OCI-LY1 (cell line): ENCODE data around the gene COG2.

ENCODE experiments used
- H2AFZ ChIP-seq: fragments of 200-600 bp; sonication (generic), shearing (Covaris generic); 2 replicates; pipeline ENCODE4 v1.6.0; 2014; ENCODE audit warnings: antibody characterized with exemption, mild to moderate bottlenecking, low read length
- H3F3A ChIP-seq: fragments of 200-600 bp; sonication (generic), shearing (Covaris generic); 2 replicates; pipeline ENCODE4 v1.6.0; 2014; ENCODE audit warnings: mild to moderate bottlenecking, antibody characterized with exemption, low read length, moderate library complexity; ENCODE audit not compliant: insufficient read depth
- H3K27ac ChIP-seq: fragments of 200-600 bp; sonication (generic); 2 replicates; pipeline ENCODE4 v1.5.1; 2014; ENCODE audit warnings: low read length, mixed run types, mild to moderate bottlenecking, low read depth; ENCODE audit not compliant: poor library complexity, severe bottlenecking
- H3K27me3 ChIP-seq: fragments of 200-600 bp; sonication (generic); 2 replicates; pipeline ENCODE4 v1.6.0; 2014; ENCODE audit warnings: antibody characterized with exemption, mild to moderate bottlenecking, low read length, moderate library complexity; ENCODE audit not compliant: insufficient read depth
- H3K36me3 ChIP-seq: fragments of 200-600 bp; sonication (generic); 2 replicates; pipeline ENCODE4 v1.6.1; 2014; ENCODE audit warnings: mild to moderate bottlenecking, antibody characterized with exemption, low read length, moderate library complexity, mixed read lengths; ENCODE audit not compliant: insufficient read depth
- H3K4me1 ChIP-seq: fragments of 200-600 bp; sonication (generic); 2 replicates; pipeline ENCODE4 v1.5.1; 2014; ENCODE audit warnings: mild to moderate bottlenecking, low read length, moderate library complexity; ENCODE audit not compliant: insufficient read depth, severe bottlenecking
- H3K4me2 ChIP-seq: fragments of 200-600 bp; sonication (generic), shearing (Covaris generic); 2 replicates; pipeline ENCODE4 v1.6.1; 2014; ENCODE audit warnings: low read length
- H3K4me3 ChIP-seq: fragments of 200-600 bp; sonication (generic); 2 replicates; pipeline ENCODE4 v1.5.1; 2014; ENCODE audit warnings: low read length, low read depth, mild to moderate bottlenecking, mixed read lengths; ENCODE audit not compliant: poor library complexity, severe bottlenecking
- H3K79me2 ChIP-seq: fragments of 200-600 bp; shearing (Covaris generic); 2 replicates; pipeline ENCODE4 v1.6.1; 2016; ENCODE audit warnings: mixed run types, low read length, mixed read lengths; ENCODE audit not compliant: insufficient read depth
- H3K9ac ChIP-seq: fragments of 200-600 bp; sonication (generic), shearing (Covaris generic); 2 replicates; pipeline ENCODE4 v1.6.1; 2014; ENCODE audit warnings: mild to moderate bottlenecking, low read length, mixed read lengths
- H3K9me2 ChIP-seq: fragments of 200-600 bp; sonication (generic), shearing (Covaris generic); 2 replicates; pipeline ENCODE4 v1.6.1; 2014; ENCODE audit warnings: low read depth, mild to moderate bottlenecking, low read length, mixed read lengths
- H3K9me3 ChIP-seq: fragments of 200-600 bp; shearing (Covaris generic); 2 replicates; pipeline ENCODE4 v1.6.1; 2014; ENCODE audit warnings: low read length, mixed read lengths
- H4K20me1 ChIP-seq: fragments of 200-600 bp; sonication (generic), shearing (Covaris generic); 2 replicates; pipeline ENCODE4 v1.6.0; 2016; ENCODE audit warnings: mild to moderate bottlenecking, low read length; ENCODE audit not compliant: insufficient read depth
- CTCF ChIP-seq: fragments of 200-600 bp; sonication (generic), shearing (Covaris generic); IDR thresholded peaks from 2 replicates; pipeline ENCODE4 v1.5.1; 2017; ENCODE audit warnings: mild to moderate bottlenecking, antibody characterized with exemption, low read length, moderate library complexity, mixed read lengths
- EZH2 ChIP-seq: fragments of 200-600 bp; sonication (generic), shearing (Covaris generic); IDR thresholded peaks from 2 replicates; pipeline ENCODE4 v1.8.0; 2017; ENCODE audit warnings: borderline replicate concordance, mixed run types, mild to moderate bottlenecking, antibody characterized with exemption, low read length, moderate library complexity, mixed read lengths

Gene COG2

GRCh38 chr1:230679192-230679591 is 36.9 kb downstream of the COG2 start:
- no peaks in the 10 kb centered on the region for H3F3A ChIP-seq
- no peak overlapping the region for H3K4me2 ChIP-seq
- H3K27ac ChIP-seq = no peak overlapping the region
- H3K9me3 ChIP-seq = no peaks in the 10 kb centered on the region
- H3K4me1 ChIP-seq = no peaks in the 10 kb centered on the region
- H2AFZ ChIP-seq = no peak overlapping the region
- H3K9ac ChIP-seq = no peak overlapping the region
- no peaks in the 10 kb centered on the region for H3K9me2 ChIP-seq
- no peaks in the 10 kb centered on the region for H4K20me1 ChIP-seq
- no peak overlapping the region for H3K4me3 ChIP-seq
- H3K36me3 ChIP-seq = peaks cover 96% of the 10 kb centered on the region
- no peaks in the 10 kb centered on the region for H3K79me2 ChIP-seq
- H3K27me3 ChIP-seq = no peaks in the 10 kb centered on the region
- TF ChIP-seq EZH2 (no peak), CTCF (no peak)

DNA sequence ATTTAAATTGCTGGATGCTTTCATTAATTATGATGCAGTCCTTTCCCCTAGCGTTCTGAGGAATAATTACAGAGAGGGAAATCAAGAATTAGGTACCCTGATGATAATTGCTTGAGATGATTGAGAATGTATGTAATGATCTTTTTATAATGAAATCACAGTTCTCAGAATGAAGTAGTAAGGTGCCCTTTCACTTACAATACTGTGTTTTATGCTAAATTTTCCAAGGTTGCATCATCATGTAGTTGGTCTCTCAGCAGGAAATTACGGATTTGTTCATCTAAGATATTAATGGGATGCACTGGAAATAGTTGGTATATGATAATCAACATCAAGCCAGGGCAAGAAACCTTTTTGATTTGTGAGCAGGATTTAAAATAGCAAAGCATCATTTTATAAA is 37.5 kb downstream of the COG2 start:
- H3K4me2 ChIP-seq = no peak overlapping the region
- no peaks in the 10 kb centered on the region for H3F3A ChIP-seq
- H3K9me2 ChIP-seq = no peaks in the 10 kb centered on the region
- H3K36me3 ChIP-seq = peaks cover 96% of the 10 kb centered on the region
- no peaks in the 10 kb centered on the region for H3K4me1 ChIP-seq
- H3K27me3 ChIP-seq = no peaks in the 10 kb centered on the region
- no peaks in the 10 kb centered on the region for H3K9me3 ChIP-seq
- TF ChIP-seq EZH2 = no peak
- TF ChIP-seq CTCF = no peak
- no peak overlapping the region for H3K27ac ChIP-seq
- no peak overlapping the region for H2AFZ ChIP-seq
- no peak overlapping the region for H3K4me3 ChIP-seq
- no peaks in the 10 kb centered on the region for H3K79me2 ChIP-seq
- H4K20me1 ChIP-seq = no peaks in the 10 kb centered on the region
- H3K9ac ChIP-seq = no peak overlapping the region

DNA sequence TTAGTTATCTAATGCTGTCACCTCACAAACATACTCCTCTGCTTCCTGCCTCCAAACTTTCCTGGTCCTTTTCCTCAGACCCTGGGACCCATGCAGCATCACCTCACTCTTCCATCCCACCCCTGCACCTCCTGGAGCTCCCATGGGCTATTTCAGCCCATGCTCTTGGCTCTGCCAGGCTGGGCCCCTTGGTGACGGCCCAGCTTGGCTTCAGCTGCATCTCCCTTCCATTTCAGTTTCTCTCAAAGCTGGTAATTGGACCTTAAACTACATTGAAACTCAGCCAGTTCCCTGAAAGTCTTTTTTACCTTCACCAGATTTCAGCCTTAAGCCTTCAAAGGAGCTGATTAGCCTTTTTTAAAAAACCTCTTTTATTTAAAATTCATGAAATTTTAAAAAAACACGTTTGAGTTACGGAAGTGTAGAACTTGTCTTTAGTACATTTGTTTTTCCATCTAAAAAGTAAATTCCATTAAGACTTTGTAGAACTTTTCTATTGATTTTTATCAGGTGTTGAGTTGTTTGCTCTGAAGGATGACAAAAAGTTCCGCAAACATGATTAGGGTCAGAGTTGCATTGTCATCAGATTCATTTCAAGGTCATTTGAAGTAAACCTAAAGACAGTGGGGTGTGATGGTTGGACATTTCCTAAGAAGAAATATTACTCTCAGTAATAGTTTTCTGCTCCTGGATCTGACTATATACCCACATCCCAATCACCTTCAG is 38.2 kb downstream of the COG2 start:
- no peaks in the 10 kb centered on the region for H4K20me1 ChIP-seq
- H3K4me2 ChIP-seq = no peak overlapping the region
- H3K27ac ChIP-seq = no peak overlapping the region
- H3K4me1 ChIP-seq = no peaks in the 10 kb centered on the region
- no peaks in the 10 kb centered on the region for H3K9me2 ChIP-seq
- no peaks in the 10 kb centered on the region for H3K9me3 ChIP-seq
- H3K79me2 ChIP-seq = no peaks in the 10 kb centered on the region
- TF ChIP-seq EZH2 = no peak
- no peak for TF ChIP-seq CTCF
- H2AFZ ChIP-seq = no peak overlapping the region
- H3K9ac ChIP-seq = no peak overlapping the region
- no peak overlapping the region for H3K4me3 ChIP-seq
- H3K36me3 ChIP-seq = peaks cover 97% of the 10 kb centered on the region
- no peaks in the 10 kb centered on the region for H3F3A ChIP-seq
- H3K27me3 ChIP-seq = no peaks in the 10 kb centered on the region
